ENCODE results near the gene DHRS1.

The DHRS1 gene

DNA sequence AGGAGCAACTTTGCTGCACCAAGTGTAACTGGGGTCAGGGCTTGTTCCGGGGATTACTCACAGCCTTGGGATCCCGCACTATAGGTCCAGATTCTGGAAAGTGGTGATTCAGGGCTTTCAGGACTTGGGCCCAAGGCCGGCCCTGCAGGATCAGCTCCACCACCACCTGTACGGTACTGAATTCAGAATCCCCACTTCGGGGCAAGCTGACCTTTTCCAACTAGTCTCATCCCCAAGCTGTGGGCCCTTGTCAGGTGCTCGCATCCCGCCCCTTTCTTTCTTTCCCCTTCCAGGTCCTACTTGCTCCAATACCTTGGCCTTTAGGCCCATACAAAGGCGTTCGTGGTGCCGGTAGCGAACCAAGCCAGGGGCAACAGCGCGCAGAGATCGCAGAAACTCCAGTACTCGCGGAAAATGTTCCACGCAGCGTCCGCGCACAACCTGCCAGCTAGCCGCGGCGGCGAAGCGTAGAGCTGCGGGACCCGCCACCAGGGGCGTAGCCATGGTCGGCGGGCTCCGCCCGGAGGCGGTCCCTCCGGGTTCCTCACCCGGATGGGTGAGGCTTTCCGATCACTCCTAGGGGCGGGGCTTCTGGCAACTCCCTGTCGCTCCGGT lies 57.6 kb downstream of the DHRS1 start:
- in situ Hi-C loops (cut with HindIII; ENCODE audit: low sequenced_read_pairs): no loop called here
- H3K4me3 ChIP-seq (ENCODE audit: low read depth, low read length): peak overlapping the region; percentile 73
- DNase-seq (ENCODE audit: low read depth): peak; percentile 75
- TF ChIP-seq, protein P1, sequence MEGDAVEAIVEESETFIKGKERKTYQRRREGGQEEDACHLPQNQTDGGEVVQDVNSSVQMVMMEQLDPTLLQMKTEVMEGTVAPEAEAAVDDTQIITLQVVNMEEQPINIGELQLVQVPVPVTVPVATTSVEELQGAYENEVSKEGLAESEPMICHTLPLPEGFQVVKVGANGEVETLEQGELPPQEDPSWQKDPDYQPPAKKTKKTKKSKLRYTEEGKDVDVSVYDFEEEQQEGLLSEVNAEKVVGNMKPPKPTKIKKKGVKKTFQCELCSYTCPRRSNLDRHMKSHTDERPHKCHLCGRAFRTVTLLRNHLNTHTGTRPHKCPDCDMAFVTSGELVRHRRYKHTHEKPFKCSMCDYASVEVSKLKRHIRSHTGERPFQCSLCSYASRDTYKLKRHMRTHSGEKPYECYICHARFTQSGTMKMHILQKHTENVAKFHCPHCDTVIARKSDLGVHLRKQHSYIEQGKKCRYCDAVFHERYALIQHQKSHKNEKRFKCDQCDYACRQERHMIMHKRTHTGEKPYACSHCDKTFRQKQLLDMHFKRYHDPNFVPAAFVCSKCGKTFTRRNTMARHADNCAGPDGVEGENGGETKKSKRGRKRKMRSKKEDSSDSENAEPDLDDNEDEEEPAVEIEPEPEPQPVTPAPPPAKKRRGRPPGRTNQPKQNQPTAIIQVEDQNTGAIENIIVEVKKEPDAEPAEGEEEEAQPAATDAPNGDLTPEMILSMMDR (IDR thresholded peaks at IDR 0.05; ENCODE audit: low read depth, low read length, missing control alignments): peak; percentile 51
